ENCODE measurements around the gene TRIM31.

GRCh38 chr6:30156774-30157173, 43.9 kb upstream of the TRIM31 start:
- TF ChIP-seq POLR2A (IDR thresholded peaks at IDR 0.05) (no peak), CTCF (IDR thresholded peaks at IDR 0.05) (no peak)

All from uterus (tissue), 2 donors.